Measurements from ENCODE around the gene EDNRA.
"Not testable (repeated sequence)": the region's sequence is repeated elsewhere in the genome, so short reads cannot be mapped to it uniquely, and the experiment has no call there.

EDNRA gene

DNA sequence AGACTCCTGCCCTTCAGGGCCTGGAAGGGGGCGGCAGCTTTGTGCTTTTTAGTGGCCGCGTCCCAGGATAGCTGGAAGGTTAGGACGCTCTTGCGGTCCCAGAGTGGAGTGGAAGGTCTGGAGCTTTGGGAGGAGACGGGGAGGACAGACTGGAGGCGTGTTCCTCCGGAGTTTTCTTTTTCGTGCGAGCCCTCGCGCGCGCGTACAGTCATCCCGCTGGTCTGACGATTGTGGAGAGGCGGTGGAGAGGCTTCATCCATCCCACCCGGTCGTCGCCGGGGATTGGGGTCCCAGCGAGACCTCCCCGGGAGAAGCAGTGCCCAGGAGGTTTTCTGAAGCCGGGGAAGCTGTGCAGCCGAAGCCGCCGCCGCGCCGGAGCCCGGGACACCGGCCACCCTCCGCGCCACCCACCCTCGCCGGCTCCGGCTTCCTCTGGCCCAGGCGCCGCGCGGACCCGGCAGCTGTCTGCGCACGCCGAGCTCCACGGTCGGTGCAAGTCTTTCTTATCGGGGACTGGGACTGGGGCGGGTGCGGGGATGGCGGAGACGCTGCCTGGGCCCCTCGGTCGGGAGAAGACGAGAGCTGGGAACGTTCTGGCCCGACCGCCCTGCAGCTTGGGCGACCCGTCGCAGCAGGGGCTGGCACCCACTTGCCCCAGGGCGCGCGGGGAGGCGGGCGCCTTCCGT is at the start of gene EDNRA:
TSS of gene EDNRA (plus strand) at position 207 of the 686 bp plus-strand sequence. CDS start 4,585 bp downstream, outside the sequence.
- no peak for DNase-seq (ENCODE audit: low read depth, low spot score)

DNA sequence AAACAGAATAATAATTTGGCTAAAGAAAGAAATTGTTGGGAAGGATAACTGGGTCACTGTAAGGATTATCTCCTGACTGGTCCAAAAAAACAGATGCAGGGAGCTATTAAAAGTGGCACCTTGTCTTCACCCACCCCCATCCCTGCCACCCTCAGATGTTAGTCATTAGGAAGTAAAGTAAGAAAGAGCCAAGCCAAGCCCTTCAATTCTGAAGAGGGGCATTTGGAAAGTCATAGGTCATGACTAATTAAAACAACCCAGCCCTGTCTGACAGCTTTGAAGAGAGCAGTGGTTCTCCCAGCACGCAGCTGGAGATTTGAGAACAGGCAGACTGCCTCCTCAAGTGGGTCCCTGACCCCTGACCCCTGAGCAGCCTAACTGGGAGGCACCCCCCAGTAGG is 46.5 kb upstream of the EDNRA start:
- not testable (repeated sequence) for DNase-seq (ENCODE audit: low read depth, low spot score)

DNA sequence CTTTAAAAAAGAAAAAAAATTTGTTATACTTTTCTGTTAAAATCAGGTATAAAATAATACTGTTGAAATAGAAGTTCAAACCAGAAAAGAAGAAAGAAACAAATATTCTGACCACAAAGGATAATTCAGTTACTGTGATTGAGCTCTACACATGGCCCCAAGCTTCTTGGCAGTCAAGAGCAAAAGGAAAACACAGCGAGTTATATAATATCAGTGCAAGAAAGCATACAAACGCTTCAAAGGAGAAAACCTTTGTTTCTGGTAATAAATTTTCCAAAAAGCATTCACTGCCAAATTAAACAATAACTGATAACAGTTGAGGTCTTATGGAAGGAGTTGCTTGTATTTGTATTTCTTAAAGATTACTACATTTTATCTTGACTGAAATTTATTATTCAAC is 40.5 kb upstream of the EDNRA start:
- no peak for DNase-seq (ENCODE audit: low read depth, low spot score)

DNA sequence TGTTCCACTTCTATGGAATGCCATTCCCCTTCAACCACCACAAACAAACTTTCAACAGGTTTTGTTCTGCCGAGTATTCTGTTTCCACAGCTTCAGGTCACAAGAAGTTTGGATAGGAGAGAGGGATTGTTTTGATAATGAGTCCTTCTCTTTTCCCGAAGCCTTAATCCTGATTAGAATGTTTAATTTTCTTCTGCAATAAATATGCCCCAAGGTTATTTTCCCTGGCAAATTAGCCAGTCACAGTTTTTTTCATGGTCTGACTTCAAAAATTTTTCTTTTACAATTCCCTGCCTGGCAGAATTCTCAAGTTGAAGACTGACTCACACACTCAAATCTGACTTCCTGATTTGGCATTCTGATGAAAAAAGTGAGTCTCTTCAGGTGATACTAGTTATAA is 33.1 kb upstream of the EDNRA start:
- DNase-seq (ENCODE audit: low read depth, low spot score), result no peak

DNA sequence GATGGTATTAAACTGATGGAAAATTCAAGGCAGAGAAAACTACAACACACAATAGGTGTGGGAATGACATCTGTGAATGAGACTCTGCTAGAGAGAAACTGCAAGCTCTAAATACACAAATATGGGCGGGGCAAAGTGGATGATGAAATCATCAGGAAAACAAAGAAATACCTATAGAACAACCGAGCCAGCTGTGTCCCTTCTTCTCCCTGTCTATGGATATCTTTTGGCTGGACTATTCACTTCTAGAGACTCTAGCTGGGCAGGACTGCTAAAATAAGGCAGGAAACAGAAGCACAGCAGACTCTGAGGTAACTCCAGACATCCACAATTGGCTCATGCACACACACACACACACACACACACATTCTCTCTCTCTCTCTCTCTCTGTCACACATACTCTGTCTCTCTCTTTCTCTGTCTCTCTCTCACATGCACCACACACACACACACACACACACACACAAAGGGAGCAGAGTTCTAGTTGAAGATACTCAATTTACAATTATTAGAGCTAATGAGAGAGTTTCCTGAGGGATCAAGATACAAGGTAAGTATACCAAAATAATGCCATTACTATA is 27.2 kb upstream of the EDNRA start:
- DNase-seq (ENCODE audit: low read depth, low spot score), result no peak

DNA sequence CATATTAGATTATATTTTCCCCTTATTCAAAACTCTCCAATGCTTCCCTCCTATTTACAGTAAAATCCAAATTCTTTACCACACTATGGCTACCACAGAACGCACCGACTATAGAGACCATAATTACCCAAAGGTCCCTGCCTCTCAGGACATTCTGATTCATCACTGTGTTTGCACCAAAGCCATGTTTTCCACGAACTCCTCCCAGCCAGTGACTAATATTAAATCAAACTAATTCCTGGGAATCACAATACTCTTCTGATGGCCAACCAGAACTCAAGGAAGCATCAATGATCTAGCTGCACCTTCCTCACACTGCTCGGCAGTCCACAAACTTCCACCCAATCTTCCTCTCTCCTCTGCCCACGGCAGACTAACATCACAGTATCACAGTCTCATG is 24.2 kb upstream of the EDNRA start:
- DNase-seq (ENCODE audit: low read depth, low spot score), result no peak

DNA sequence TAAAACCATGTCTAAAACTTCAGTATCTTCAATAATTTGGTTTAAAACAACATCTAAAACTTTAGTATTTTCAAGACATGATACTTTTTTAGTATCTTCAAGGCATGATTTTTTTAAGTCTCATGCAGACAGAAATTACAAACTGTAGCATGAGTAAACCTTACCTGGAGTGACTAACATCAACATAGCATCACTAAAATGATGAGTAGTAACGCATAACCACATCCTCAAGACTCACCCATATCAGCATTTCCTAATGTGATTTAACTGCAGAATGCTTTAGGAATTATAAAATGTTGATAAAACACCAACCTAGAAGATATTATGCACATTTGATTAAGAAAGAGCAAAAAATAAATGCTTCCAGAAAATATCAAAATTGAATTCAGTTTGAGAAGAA is 19.7 kb upstream of the EDNRA start:
- DNase-seq (ENCODE audit: low read depth, low spot score), result no peak

DNA sequence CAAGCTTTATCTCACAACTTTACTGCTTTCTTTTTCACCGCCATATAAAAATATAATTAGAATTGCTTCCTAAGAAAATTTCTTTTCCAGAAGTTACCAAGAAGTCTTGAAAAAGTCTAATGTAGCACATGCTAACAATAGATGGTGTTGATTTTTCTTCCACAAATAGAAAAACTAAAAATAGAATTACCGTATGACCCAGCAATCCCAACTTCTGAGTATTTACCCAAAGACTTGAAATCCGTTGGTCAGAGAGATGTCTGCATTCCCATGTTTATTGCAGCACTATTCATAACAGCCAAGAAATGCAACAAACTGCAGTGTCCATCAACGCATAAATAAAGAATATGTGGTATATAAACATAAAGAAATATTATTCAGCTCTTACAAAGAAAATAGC is 17.8 kb upstream of the EDNRA start:
- peak; percentile 10 for DNase-seq (ENCODE audit: low read depth, low spot score)

DNA sequence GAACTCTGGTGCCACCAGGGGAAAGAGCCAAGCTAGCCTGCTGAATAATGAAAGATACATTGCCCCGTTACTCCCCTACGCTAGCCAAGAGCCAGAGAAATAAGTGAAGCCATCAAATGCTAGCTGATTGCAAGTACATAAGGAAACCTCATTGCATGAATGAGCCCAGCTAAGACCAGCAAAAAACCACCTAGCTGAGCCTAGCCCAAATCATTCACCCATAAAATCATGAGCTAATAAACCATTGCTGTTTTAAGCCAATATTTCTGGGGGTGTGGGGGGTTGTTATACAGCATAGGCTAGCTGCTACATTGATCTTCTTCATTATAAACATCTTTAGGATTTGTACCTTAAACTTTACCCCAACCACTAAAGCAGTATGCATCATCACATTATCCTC is 15.4 kb upstream of the EDNRA start:
- DNase-seq (ENCODE audit: low read depth, low spot score), result no peak

DNA sequence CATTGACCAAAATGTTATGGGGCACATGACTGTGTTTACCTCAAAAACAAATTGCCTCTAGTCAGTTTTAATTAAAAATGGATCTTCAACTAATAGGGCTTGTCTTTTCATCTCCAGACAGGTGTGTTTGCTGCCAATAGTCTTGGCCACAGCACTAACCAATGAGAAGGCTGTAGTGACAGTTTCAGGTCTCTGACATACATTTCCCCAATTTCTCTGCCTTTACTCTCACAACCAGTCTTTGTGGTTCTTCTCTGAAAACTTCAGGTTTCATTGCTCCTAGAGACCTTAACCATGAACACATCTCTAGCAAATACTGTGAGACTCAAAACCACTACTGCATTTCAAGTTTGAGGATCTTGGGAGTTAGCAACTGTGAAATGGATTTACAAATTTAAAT is 3.5 kb upstream of the EDNRA start:
- no peak for DNase-seq (ENCODE audit: low read depth, low spot score)

DNA sequence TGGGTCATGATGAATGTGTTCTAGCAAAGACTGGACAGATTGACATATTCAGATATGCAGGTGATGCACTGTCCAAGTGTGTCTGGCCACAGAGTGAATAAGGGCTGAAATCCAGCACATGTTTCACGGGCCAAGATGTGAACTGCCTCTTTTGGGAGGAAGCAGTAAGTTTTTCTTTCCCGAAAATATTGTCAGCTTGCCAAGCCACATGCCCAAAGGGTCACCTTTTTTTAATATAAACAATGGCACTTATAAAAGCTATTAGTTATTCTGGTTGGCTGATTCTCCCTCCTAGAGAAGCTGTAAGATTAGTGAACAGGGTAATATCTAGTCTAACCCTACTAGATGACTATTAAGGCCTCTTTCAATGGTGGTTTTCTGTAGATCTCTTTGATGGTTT is 1.5 kb upstream of the EDNRA start:
- DNase-seq (ENCODE audit: low read depth, low spot score), result no peak

DNA sequence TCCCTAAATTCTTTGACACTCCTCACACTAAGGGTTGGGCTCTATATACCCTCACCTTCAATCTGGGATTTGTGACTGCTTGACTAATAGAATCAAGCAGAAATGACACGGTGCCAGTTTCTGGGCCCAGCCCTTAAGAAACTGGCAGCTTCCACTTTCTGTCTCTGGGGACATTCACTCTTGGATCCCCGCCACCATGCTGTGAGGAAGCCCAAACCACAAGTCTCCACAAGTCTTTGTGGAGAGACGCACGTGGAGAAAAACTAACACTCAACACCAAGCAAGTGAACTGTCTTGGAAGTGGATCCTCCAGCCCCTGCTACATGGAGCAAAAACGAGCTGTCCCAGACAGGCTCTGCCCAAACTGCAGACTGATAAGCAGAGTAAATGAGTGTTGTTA is 1.1 kb upstream of the EDNRA start:
- DNase-seq (ENCODE audit: low read depth, low spot score), result no peak

DNA sequence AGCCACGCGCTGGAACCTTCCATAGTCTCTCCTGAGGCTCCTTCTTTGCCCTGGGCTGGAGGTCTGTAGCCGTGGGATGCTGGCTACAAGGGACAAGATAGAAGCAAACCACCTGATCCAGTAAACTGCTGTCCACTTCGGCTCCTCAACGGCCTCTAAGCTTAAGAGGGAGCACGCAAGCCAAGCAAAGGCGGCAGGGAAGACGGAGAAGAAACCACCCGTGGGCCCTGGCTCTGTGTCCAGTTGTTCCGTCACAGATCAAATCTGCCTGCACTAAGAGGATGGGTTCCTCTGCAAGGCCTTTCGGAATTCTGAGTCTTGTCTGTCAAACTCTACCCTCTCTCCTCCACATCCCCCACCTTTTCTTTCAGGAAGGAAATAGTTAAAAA is 401 bp upstream of the EDNRA start:
- no peak for DNase-seq (ENCODE audit: low read depth, low spot score)

DNA sequence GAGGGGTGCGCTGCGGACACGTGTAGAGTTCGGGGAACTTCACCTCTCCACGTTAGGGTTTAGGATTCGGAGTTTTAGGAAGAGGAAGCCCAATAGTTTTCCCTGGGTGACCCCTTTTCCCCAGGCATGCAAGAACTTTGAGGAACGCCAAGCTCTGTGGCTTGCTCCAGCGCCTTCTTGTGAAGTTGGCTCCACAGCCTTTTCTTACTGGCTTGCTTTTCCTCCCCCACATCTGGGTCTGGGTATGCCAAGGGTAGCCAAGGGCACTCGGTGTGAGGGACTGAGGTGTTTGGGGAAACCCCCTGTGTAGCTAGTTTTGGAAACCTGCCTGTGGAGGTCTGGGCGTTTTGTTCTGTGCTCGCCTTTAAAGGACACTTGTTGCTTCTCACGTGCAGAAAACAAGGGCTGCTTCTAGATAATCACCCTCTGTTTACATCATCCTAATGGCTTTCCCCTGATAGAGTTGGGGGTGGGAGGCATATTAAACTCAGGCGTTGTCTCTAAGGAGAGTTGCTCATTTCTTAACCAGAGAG is 746 bp downstream of the EDNRA start:
- no peak for DNase-seq (ENCODE audit: low read depth, low spot score)

DNA sequence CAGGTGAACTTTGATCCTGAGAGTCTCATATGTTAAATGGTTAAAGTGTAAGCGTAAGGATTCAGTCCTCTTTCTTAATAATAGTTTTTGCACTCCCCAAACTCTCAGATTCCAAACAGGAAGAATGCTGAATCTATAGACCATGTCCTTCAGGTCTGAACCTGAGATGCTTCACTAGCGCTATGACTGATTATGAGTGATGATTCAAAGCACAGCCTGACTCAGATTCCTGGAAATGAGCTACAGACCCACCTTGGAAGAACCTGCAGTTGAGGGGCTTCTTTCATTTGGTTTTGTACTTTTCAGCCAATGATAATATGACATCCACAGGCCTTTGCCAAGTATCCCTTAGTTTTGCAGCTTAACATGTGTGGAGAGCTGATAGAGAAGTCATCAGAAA is 1.4 kb downstream of the EDNRA start:
- DNase-seq (ENCODE audit: low read depth, low spot score), result no peak

DNA sequence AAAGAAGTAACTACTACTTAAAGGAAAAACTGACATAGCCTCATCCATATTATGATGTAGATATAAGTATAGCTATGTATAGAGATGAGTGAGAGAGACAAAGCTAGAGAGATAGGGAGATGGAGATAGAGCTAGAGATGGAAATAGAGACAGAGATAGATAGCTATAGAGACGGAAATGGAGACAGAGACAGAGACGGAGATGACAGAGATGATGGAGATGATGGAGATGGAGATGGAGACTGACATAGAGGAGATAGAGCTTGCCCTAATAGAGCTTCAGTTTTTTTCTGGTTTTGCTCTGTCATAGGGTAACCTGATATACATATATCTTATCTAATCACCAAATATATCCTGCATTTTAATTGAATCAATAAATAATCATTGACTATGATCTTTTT is 4.3 kb downstream of the EDNRA start:
- DNase-seq (ENCODE audit: low read depth, low spot score), result no peak

DNA sequence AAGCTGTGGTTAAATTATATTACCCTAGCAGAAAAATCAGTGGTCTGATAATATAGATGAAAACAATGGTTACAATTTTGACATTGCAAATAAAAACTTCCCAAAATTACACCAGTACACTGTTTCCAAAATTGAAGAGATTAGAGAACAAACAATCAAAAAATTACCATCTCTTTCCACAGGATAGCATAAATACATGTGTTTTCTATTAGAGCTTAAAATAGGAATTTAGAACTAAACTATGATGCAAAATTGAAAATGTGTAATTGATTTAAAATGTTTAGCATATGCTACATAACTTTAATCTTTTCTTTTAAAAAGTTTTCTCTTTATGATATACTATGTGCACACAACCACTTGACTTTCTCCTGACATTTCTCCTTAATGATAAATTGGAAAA is 6.7 kb downstream of the EDNRA start:
- DNase-seq (ENCODE audit: low read depth, low spot score), result no peak

DNA sequence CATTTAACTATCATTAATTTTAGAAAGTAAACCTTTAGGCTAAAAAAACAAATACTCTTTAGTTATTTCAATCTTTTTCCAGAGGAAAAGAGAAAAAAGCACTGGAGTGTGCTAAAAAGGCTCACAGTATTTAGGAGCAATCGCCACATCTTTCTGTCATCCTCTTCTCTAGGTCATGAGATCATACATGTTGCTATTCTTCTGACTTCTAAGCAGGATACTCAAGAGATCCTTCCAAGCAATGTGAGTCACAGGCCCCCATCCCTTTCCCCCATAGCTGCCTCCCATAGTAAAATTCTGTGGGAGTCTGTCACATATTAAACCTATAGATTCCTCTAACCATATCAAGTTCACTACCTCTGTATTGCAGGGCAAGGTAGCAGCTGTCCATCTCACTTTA is 7.7 kb downstream of the EDNRA start:
- no peak for DNase-seq (ENCODE audit: low read depth, low spot score)

DNA sequence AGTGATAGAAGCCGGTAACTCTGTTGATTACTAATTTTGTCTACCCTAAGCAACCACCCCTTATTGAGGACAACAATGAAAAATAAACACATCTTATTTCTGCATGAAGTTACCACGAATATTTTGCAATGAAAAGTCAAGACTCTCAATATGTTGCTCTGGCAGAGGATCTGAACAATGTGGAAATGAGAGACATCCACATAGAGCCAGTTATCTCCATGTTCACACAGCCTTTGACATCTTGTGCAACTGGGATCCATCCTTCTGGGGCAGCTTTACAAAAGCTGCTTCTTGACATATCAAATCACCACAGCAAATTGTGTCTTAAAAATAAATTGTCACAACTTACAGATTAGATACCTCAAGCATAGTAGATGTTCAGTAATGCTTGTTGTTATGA is 10.2 kb downstream of the EDNRA start:
- no peak for DNase-seq (ENCODE audit: low read depth, low spot score)

DNA sequence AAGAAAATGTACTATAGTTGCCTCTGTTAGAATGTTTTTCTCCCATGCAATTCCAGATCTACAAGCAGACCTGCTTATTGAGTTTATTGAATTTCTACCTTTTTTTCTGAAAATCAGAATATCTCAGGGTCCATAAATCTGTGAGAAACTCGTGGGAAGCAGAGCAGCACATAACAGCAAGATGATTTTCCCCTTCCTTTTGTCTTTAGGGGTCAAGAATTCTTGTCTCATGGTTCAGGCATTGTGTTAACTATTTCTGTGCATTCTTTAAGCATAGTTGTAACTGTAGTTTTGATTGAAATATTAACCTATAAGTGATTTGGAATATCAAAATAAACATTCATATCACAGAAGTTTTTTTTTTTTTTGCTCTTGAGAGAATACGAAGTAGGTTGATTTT is 11.4 kb downstream of the EDNRA start:
- no peak for DNase-seq (ENCODE audit: low read depth, low spot score)

DNA sequence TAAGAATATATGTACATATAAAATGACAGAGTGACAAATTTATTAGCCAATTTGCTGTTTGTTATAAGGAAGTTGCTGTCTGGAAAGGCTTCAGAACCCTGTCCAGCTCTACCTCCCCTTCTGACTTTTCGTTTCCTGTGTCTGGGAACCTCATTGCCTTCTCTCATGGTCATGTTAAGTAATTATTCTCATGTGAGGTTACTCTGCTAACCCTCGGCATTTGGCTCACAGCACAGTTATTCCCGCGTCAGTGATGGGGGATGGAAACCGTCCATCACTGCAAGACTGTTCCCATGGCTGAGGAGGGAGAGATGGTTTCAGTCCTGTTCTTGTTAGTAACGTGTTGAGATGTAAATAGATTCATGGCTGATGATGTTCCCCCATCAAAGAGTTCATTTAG is 11.9 kb downstream of the EDNRA start:
- peak; percentile 73 for DNase-seq (ENCODE audit: low read depth, low spot score)

DNA sequence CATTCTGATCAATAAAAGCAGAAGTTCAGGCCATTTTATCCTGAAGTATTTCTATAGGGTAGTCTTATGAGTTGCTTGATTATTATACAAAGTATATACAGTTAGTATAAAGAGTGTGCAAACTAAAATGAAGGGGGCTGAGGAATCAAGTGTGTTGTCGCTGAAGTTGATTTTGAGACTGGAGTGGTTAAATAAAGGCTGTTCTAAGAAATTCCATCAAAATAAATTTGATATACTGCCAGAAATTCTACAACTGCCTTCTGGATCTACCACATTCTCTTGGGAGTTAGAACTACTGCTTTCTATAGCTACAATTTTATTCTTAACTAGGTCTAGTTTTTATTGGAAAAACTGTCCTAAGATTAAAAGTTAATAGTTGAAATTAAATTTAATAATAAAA is 12.4 kb downstream of the EDNRA start:
- DNase-seq (ENCODE audit: low read depth, low spot score), result no peak

DNA sequence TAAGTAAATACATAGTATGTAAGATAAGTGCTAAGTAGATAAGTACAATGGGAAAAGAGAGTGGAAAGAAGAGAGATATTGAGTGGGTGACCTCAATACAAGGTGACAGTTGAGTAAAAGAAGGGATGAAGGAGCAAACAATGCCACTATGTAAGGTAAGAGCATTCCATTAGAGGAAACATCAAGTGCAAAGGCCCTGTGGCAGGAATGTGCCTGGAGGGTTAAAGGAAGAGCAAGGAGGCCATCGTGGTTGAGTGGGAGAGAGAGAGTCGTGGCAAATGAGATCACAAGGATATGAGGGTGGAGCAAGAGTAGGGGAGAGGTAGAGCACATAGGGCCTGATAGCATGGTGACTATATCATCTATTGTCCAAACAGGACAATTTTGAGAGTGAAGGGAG is 13.4 kb downstream of the EDNRA start:
- DNase-seq (ENCODE audit: low read depth, low spot score), result no peak

DNA sequence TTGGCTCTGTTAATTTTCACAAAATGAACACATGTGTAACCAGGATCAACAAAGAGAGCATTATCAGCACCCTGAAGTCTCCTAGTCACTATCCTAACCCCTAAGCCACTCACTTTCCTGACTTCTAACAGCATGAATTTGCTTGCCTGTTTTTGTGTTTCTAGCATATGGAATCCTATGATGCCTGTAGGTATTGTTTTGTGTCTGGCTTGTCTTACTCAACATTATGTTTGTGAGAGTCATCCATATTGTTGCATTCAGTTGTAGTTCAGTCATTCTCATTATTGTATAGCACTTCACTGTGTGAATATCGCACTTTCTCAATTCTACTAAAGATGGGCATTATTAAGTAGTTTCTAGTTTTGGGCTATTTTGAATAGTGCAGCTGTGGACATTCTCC is 15.6 kb downstream of the EDNRA start:
- DNase-seq (ENCODE audit: low read depth, low spot score), result no peak
